Measurements from ENCODE around the gene FKBP5.
"Not testable (repeated sequence)": the region's sequence is repeated elsewhere in the genome, so short reads cannot be mapped to it uniquely, and the experiment has no call there.

FKBP5 gene

GRCh38 chr6:35687658-35688604, 784 bp downstream of the FKBP5 start:
- DNase-seq = no peak

GRCh38 chr6:35686873-35687555, 1.7 kb downstream of the FKBP5 start:
- no peak for DNase-seq

GRCh38 chr6:35686436-35686835, 2.3 kb downstream of the FKBP5 start:
- no peak for DNase-seq

- DNase-seq = no peak
These were observed 5.4 kb downstream of the FKBP5 start for GRCh38 chr6:35683267-35683666.

- no peak for DNase-seq
These were observed 7.4 kb downstream of the FKBP5 start for GRCh38 chr6:35681298-35681697.

GRCh38 chr6:35679399-35679798, 9.3 kb downstream of the FKBP5 start:
- no peak for DNase-seq

- no peak for DNase-seq
These were observed 9.9 kb downstream of the FKBP5 start for GRCh38 chr6:35678814-35679213.

- no peak for DNase-seq
These were observed 10.6 kb downstream of the FKBP5 start for GRCh38 chr6:35678021-35678654.

GRCh38 chr6:35677456-35677855, 11.3 kb downstream of the FKBP5 start:
- no peak for DNase-seq

- DNase-seq = no peak
These were observed 12.8 kb downstream of the FKBP5 start for GRCh38 chr6:35675871-35676459.

GRCh38 chr6:35674594-35674993, 14.1 kb downstream of the FKBP5 start:
- no peak for DNase-seq

GRCh38 chr6:35673755-35674154, 15.0 kb downstream of the FKBP5 start:
- no peak for DNase-seq

- DNase-seq = not testable (repeated sequence)
These were observed 15.4 kb downstream of the FKBP5 start for GRCh38 chr6:35673284-35673666.

- DNase-seq = not testable (repeated sequence)
These were observed 18.3 kb downstream of the FKBP5 start for GRCh38 chr6:35670453-35670852.

- DNase-seq = no peak
These were observed 19.2 kb downstream of the FKBP5 start for GRCh38 chr6:35669451-35670045.

GRCh38 chr6:35668744-35669450, 19.8 kb downstream of the FKBP5 start:
- DNase-seq = no peak

- no peak for DNase-seq
These were observed 20.6 kb downstream of the FKBP5 start for GRCh38 chr6:35668096-35668495.

- DNase-seq = no peak
These were observed 23.1 kb downstream of the FKBP5 start for GRCh38 chr6:35665573-35665972.

- DNase-seq = no peak
These were observed 23.8 kb downstream of the FKBP5 start for GRCh38 chr6:35664945-35665344.

GRCh38 chr6:35663447-35664235, 25.1 kb downstream of the FKBP5 start:
- no peak for DNase-seq

- no peak for DNase-seq
These were observed 25.7 kb downstream of the FKBP5 start for GRCh38 chr6:35662999-35663398.
